ENCODE data around the gene PEAK1.
"Not testable (repeated sequence)": the region's sequence is repeated elsewhere in the genome, so short reads cannot be mapped to it uniquely, and the experiment has no call there.

The PEAK1 gene

DNA sequence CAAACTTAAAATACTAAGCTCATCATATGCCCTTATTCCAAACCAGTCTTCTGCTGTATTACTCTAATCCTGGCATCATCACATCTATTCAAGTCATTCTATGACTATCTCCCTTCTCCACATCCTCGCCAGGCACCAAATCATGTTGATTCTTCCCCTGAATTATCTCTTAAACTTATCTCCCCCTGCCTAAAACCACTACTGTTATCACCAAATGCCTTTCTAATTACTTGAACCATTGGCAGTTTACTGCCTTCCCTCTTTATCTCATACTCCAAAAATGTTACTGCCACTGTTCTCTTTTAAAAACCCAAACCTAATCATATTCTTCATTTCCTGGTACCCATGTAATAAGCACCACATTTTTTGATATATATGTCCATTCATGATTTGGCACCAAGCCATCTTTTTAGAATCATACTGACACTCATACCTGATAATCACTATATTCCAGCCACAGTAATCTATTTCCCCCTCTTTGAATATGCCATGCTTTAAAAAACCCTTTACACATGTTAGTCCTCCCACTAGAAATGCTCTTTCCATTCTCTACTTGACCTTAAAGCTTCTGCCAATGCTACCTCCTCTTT is 126.8 kb downstream of the PEAK1 start:
- no peak for DNase-seq

DNA sequence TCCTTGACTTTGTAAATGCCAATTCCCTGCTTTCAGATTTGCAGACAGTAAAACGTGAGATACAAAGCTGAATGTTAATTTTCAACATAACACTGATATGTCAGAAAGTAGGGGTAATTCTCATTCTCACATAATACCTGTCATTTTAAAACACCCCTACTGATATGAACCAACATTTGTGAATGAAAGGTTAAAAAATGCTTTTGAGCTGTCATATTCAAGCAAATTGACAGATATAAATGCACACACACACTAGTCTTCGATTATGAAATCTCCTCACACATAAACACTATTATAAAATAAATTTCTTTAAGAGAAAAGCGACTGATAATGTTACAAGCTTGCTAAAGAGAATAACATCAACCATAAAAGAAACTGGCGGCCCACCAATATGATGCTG is 128.8 kb downstream of the PEAK1 start:
- DNase-seq, result no peak

DNA sequence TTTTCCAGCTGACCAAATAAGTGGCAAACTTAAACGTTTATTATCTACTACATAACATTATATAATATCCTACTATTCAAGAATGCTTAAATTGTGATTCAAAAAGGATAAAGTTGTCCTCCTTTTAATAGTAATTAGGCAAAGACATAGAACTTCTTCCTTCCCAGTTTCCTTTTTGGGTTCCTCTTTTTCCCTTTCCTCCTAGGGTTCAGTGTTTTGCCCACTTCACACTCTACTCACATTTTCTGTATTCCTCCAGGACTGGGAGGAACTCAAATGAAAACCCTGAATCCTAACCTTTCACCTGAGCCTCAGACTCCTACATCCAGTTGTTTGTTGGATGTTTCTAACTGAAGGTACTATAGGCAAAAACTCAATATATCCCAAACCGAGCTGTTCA is 132.5 kb downstream of the PEAK1 start:
- DNase-seq, result no peak

GRCh38 chr15:77285057-77285997 is 134.6 kb downstream of the PEAK1 start:
- DNase-seq, result no peak

GRCh38 chr15:77282333-77282732 is 137.6 kb downstream of the PEAK1 start:
- DNase-seq, result no peak

GRCh38 chr15:77276943-77277342 is 143.0 kb downstream of the PEAK1 start:
- DNase-seq, result no peak

- DNase-seq, result no peak
Observed at GRCh38 chr15:77276096-77276495, 143.8 kb downstream of the PEAK1 start.

DNA sequence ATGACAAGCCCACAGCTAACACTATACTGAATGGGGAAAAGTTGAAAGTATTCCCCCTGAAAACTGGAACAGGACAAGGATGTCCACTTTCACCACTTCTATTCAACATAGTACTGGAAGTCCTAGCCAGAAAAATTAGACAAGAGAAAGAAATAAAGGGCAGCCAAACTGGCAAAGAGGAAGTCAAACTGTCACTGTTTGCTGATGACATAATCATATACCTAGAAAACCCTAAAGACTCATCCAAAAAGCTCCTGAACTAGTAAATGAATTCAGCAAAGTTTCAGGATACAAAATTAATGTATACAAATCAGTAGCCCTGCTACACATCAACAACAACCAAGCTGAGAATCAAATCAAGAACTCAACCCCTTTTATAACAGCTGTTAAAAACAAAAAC is 146.8 kb downstream of the PEAK1 start:
- DNase-seq, result not testable (repeated sequence)

DNA sequence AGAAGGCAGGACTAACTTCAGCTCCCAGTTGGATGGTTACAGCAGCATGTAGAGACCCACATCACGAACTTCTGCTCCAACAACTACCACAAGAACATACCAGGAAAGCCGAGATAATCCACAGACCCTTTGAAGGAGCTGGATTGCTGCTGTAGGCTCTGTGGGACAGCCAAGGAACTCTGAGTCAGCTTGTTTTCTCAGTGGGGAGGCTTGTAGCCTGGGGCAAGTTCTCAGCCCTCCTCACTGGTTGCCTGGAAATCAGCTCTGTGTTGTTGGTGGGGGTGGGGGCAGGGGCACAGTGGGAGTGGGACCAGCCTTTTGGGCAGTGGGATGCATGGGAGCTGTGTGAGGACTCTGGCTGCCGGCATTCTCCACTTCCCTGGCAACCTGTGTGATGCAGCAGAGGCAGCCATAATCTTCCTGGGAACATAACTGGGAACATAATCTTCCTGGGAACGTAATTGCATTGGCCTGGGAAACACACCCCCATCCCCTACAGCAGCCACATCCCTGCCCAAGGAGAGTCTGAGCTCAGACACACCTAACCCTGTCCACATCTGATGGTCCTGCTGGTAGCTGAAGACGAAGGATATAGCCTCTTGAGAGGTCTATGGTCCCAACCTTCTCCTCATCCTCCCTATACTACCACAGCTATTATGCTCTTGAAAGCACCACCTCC is 153.1 kb downstream of the PEAK1 start:
- no peak for DNase-seq

- no peak for DNase-seq
Observed at GRCh38 chr15:77255385-77255784, 164.5 kb downstream of the PEAK1 start.

DNA sequence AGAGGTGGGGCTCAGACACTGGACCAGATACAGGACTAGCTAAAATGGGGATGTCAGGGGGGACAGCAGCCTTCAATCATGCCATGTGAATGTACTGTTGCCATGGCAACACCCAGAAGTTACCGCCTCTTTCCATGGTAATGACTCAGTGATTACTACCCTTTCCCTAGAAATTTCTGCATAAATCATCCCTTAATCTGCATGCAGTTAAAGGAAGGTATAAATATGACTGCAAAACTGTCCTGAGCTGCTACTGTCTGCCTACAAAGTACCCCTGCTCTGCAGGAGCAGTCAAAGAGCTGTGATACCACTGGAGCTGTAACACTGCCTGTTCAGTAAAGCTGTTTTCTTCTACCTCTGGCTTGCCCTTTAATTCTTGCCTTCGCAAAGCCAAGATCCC is 168.2 kb downstream of the PEAK1 start:
- DNase-seq, result no peak

DNA sequence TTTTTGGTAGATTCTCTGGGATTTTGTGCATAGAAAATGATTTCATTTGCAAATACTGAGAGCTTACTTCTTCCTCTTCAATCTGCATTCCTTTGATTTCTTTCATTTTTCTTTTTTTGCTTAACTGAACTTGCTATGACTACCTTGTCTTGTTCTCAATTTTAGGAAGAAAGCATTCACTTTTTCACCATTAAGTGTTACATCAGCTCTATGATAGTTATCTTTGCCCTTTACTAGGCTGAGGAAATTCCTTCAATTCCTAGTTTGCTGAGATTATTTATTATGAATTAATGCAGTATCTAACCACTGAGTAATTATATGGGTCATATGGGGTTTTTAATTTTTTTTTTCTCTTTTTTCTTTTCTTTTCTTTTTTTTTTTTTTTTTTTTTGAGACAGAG is 172.8 kb downstream of the PEAK1 start:
- no peak for DNase-seq

- DNase-seq, result no peak
Observed at GRCh38 chr15:77243716-77244401, 176.0 kb downstream of the PEAK1 start.

- no peak for DNase-seq
Observed at GRCh38 chr15:77243135-77243534, 176.8 kb downstream of the PEAK1 start.

- DNase-seq, result no peak
Observed at GRCh38 chr15:77239882-77240608, 179.9 kb downstream of the PEAK1 start.

- no peak for DNase-seq
Observed at GRCh38 chr15:77235566-77235965, 184.3 kb downstream of the PEAK1 start.

DNA sequence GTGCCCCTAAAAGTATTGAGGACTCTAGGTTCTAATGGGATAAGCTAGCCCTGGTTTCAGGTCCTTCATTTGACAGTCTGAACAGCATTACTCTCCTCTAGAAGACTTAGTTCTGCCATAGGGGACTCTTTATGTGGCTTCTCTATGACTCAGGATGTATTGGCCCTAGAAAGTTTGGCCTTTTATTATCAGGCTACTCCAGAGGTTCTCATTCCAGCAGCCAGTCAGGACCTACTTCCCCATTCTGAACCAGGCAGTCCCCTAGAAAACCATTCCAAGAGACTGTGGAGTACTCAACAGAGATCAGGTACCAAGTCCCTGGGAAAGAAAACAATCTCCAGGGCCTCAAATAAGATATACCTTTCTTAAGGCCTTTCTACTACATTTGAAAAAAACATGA is 191.1 kb downstream of the PEAK1 start:
- DNase-seq, result no peak

DNA sequence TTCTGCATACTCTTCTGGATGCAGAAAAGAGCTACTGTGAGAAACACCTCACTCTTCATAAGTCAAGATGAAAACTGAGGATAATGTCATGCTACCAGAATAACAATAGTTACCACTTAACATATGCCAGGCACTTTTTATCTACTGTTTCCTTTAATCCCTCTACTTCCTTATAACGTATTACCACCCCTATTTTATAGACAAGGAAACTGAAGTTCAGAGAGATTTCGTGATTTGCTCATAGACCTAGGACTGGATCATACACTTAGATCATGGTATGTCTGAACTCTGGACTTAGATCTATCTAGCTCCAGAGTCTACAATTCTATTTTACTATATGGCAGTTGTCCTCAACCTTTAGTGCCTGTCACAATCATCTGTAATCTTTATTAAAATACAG is 193.3 kb downstream of the PEAK1 start:
- no peak for DNase-seq

GRCh38 chr15:77225646-77226045 is 194.3 kb downstream of the PEAK1 start:
- DNase-seq, result no peak

GRCh38 chr15:77225088-77225487 is 194.8 kb downstream of the PEAK1 start:
- no peak for DNase-seq

DNA sequence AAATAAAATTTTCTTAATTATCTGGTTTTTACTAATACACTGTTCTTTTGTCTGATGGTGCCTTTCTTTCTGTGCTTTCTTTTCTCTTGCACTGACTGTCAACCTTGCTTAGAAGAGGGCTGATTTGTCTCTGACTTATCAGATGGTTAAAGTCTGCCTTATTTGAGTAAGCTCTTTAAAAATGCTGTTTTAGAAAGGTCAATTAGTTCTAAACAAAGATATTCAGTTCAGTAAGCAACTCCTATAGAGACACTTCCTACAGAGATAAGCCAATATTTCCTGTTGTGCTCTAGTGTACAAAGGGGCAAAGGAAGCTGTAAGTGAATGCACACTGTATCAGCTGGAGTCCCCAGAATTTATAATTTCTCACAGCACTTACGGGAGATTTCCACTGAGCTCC is 195.6 kb downstream of the PEAK1 start:
- DNase-seq, result no peak

DNA sequence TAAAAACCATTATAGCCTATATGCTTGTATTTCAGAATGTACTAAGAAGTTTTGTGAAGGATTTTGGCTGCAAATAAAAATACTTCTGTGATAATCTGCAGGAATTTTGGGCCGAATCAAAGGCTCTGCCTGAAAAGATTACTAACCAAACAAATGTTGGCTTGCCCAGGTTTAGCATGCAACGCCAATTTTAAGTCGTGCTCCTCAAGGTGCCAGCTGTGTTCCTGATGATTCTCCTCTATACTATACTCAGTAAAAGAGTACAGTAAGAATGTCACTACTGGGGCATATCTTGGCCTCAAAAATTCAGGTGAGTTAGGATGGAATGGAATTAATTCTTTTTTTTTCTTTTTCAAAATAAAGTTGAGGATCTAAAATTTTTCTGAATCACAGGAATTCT is 198.2 kb downstream of the PEAK1 start:
- DNase-seq, result no peak

GRCh38 chr15:77221174-77221573 is 198.7 kb downstream of the PEAK1 start:
- no peak for DNase-seq
